ENCODE data around the gene UBR4.

The UBR4 gene

DNA sequence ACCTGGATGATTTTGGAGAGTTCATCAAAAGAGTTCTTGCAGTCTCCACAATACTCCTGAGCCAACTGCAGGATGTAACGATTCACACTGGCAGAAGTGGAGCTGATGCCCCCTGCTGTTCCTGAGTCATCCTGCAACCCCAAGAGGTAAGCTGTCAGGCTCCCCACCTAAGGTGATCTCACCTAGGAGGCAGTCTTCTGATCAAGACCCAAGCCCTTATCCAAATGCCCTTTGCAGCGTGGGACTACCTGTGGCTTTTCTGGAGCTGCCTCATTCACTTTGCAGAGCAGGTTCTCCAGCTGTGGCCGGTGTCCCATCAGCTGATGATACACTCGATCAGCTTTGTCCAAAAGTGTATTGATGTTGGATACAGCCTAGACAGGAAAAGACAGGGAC is 96.4 kb downstream of the UBR4 start:
- H3K9me3 ChIP-seq, result no peaks in the 10 kb centered on the region
- TF ChIP-seq, protein P1, sequence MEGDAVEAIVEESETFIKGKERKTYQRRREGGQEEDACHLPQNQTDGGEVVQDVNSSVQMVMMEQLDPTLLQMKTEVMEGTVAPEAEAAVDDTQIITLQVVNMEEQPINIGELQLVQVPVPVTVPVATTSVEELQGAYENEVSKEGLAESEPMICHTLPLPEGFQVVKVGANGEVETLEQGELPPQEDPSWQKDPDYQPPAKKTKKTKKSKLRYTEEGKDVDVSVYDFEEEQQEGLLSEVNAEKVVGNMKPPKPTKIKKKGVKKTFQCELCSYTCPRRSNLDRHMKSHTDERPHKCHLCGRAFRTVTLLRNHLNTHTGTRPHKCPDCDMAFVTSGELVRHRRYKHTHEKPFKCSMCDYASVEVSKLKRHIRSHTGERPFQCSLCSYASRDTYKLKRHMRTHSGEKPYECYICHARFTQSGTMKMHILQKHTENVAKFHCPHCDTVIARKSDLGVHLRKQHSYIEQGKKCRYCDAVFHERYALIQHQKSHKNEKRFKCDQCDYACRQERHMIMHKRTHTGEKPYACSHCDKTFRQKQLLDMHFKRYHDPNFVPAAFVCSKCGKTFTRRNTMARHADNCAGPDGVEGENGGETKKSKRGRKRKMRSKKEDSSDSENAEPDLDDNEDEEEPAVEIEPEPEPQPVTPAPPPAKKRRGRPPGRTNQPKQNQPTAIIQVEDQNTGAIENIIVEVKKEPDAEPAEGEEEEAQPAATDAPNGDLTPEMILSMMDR (IDR thresholded peaks at IDR 0.05; ENCODE audit: low read depth, low read length), result peak; percentile 60
- H3K4me1 ChIP-seq, result no peaks in the 10 kb centered on the region
- no peak overlapping the region for H3K4me3 ChIP-seq (ENCODE audit: low read depth, low read length)
- no peaks in the 10 kb centered on the region for H3K27me3 ChIP-seq
- DNase-seq, result peak; percentile 21
- H3K36me3 ChIP-seq, result peaks cover 52% of the 10 kb centered on the region

DNA sequence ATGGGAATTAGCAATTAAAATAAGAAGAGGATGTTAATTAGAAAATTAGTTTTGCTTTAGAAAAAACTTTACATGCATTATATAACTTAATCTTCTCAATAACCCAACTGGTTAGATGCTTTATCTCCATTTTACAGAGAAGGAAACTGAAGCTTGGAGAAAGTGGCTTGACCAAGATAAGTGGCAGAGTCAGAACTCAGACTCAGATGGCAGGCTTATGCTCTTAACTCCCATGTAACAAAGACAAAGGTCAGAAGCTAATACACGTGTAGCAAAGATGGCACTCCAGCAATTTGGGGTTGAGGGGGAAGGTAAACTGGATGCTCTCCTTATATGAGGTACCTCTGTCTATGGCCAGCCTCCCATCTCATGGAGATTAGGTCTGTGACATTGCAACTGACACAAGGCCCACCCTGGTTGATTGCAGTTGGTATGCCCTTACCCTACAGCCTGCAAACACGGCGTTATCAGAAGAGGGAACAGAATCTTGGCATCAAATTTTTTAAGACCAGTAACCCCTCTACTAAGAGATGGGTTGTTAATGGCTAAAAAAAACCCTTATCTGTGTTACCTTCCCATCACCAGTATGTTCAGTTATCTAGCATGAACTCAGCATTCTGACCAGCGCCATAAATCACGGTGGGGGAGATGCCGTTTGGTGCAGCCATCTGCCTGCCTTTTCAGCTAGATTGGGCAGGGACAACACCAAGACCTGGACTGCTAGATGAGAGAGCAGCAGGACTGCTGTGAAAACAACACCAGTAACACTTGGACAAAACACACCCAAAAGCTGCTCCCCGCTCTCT is 97.0 kb downstream of the UBR4 start:
- no peaks in the 10 kb centered on the region for H3K9me3 ChIP-seq
- TF ChIP-seq, protein P1 (IDR thresholded peaks at IDR 0.05; ENCODE audit: low read depth, low read length), result no peak
- no peak for DNase-seq
- no peaks in the 10 kb centered on the region for H3K27me3 ChIP-seq
- H3K4me1 ChIP-seq, result no peaks in the 10 kb centered on the region
- H3K4me3 ChIP-seq (ENCODE audit: low read depth, low read length), result no peak overlapping the region
- peaks cover 51% of the 10 kb centered on the region for H3K36me3 ChIP-seq

DNA sequence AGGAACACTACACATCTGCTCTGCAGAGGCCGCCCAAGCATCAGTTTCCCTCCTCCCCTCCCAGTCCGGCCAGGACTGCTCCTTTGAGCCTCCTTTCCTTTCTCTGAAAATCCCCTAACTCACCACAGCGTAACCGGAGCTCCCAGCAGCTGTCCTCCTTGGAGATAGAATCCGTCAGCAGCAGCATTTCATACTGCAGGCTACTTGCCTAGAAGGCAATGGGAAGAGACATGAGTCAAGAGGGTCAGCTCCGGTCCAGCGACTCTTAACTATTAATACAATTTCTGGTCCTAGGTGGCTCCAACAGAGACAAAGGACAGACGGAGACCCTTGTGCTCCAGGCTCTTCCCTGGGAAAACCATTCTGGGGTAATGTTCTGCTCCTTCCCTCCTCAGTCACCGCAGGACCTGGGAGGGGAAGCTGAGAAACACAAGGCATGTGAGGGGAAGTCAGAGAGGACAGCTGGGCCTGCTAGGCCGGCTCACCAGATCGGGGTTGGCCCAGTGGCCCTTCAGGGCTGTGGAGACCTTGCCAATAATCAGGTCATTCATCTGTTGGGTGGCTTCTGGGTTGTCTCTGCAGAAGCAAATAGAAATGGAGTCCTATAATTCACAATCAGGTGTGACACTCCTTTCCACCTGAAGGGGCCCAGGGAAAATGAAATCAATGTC is 99.7 kb downstream of the UBR4 start:
- no peak overlapping the region for H3K4me3 ChIP-seq (ENCODE audit: low read depth, low read length)
- H3K27me3 ChIP-seq, result no peaks in the 10 kb centered on the region
- TF ChIP-seq, protein P1 (IDR thresholded peaks at IDR 0.05; ENCODE audit: low read depth, low read length), result no peak
- H3K9me3 ChIP-seq, result no peaks in the 10 kb centered on the region
- DNase-seq, result no peak
- no peaks in the 10 kb centered on the region for H3K4me1 ChIP-seq
- peaks cover 41% of the 10 kb centered on the region for H3K36me3 ChIP-seq

DNA sequence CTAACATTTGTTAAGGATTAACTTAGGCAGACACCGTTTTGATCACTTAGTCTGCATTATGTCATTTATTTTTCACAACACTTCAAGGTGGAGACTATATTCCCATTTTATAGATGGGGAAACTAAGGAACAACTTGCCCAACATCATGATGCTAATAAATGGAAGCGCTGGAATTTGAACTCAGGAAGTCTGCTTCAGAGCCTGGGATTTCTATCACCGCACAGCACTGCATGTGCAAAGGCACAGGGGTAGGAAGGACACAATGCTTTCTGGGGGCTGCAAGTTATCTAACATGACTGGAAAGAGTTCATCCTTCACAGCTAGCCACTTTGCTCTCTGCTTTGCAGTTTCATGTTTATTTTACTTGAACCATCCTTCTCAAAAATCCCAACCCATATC is 100.5 kb downstream of the UBR4 start:
- H3K4me1 ChIP-seq, result no peaks in the 10 kb centered on the region
- H3K27me3 ChIP-seq, result no peaks in the 10 kb centered on the region
- H3K4me3 ChIP-seq (ENCODE audit: low read depth, low read length), result no peak overlapping the region
- TF ChIP-seq, protein P1 (IDR thresholded peaks at IDR 0.05; ENCODE audit: low read depth, low read length), result no peak
- H3K9me3 ChIP-seq, result no peaks in the 10 kb centered on the region
- peaks cover 40% of the 10 kb centered on the region for H3K36me3 ChIP-seq
- no peak for DNase-seq

DNA sequence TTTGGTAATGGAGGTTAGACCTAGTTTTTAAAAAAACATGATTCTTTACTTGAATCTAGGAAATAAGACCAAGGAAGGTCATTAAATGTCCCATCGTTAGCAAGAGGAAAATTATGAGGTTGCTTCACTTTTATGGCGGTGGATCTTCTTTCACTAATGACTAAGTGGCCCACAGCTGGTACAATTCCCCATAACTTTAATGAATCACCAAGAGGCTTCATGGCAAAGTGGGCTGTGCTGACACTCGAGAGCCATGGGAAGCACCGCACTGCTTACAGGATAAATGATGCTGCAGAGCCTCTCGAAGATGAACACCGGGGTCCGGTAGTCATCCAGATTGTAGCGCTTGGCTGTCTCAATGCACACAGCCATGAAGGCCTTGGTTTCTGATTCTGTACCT is 108.8 kb downstream of the UBR4 start:
- no peak for DNase-seq
- H3K4me3 ChIP-seq (ENCODE audit: low read depth, low read length), result no peak overlapping the region
- no peaks in the 10 kb centered on the region for H3K27me3 ChIP-seq
- no peaks in the 10 kb centered on the region for H3K9me3 ChIP-seq
- no peaks in the 10 kb centered on the region for H3K4me1 ChIP-seq
- TF ChIP-seq, protein P1 (IDR thresholded peaks at IDR 0.05; ENCODE audit: low read depth, low read length), result no peak
- peaks cover 21% of the 10 kb centered on the region for H3K36me3 ChIP-seq

DNA sequence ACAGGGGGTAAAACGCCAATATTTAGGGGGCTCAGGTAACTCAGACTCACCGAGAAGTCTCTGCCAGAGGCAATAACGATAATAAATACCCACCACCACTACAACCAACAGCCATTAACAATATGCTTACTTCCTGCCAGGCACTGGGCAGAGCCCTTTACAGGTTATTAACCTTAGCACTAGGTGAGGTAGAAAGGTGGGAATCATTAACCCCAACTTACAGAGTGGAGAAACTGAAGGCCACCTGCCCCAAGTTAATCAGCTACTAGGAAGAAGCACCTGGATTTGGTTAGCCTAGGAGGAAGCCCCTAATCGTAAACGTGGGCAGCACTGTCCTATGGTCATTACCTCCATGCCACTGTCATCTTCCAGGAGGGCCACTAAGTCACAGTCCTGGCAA is 110.0 kb downstream of the UBR4 start:
- no peak for DNase-seq
- H3K27me3 ChIP-seq, result no peaks in the 10 kb centered on the region
- H3K4me3 ChIP-seq (ENCODE audit: low read depth, low read length), result no peak overlapping the region
- H3K36me3 ChIP-seq, result peaks cover 26% of the 10 kb centered on the region
- H3K9me3 ChIP-seq, result no peaks in the 10 kb centered on the region
- TF ChIP-seq, protein P1 (IDR thresholded peaks at IDR 0.05; ENCODE audit: low read depth, low read length), result no peak
- H3K4me1 ChIP-seq, result no peaks in the 10 kb centered on the region
